K562 (cell line): ENCODE results near the gene CRYM. TPM values are rescaled to one million over a fixed set of nuclear protein-coding genes. Genes with fewer than 3 reads are reported as not detected.

Experiments used
- ATAC-seq: fragments of 200-7000 bp; cut with Tn5 transposase; 3 replicates; pipeline ENCODE4 v1.9.1; 2020; ENCODE audit warnings: moderate library complexity
- BruUV-seq: library from RNA; stranded (reverse); fragments of 400-500 nt; replicated peaks from 2 replicates; lab custom pipeline; 2021; lab: Mats Ljungman, UMichigan
- CTCF ChIA-PET: fragments of 300-600 bp; formaldehyde crosslinking; extraction: SDS; loops from one replicate; lab custom pipeline; 2021; ENCODE audit warnings: low intra/inter-chr PET ratio; lab: Yijun Ruan, JAX
- POLR2A ChIA-PET: fragments of 300-600, 350-650 bp; sonication (Branson Sonifier 250); formaldehyde crosslinking; extraction: SDS; loops from one replicate; lab custom pipeline; 2021; ENCODE audit warnings: antibody characterized with exemption, inconsistent platforms; lab: Yijun Ruan, JAX
- DNase-seq, 4 experiments: peaks; one replicate each; pipeline versions ENCODE4 v3.0.0 to v3.0.0-alpha.2; 2011 to 2018; ENCODE audit warnings: low spot score in 3 of 4, mixed read lengths in 3 of 4; ENCODE audit errors: extremely low read depth in 1 of 4
- FAIRE-seq: peaks from 2 replicates; lab custom pipeline; 2011; peaks lifted over from hg19 to GRCh38; lab: Jason Lieb, UNC
- H2AFZ ChIP-seq: 2 replicates; pipeline ENCODE4 v1.6.0; 2011; ENCODE audit warnings: low read depth, low read length, control low read depth, inconsistent platforms
- H3K27ac ChIP-seq: fragments of 200-600 bp; 3 replicates; pipeline ENCODE4 v1.8.0; 2011; ENCODE audit warnings: low read depth, mild to moderate bottlenecking, control low read depth, inconsistent platforms, low read length, moderate library complexity, mixed read lengths; ENCODE audit errors: extremely low read depth
- H3K27me3 ChIP-seq, 2 experiments: fragments of 300-600 bp in 1 of 2; 2 replicates in 1 of 2; 3 replicates in 1 of 2; pipeline versions ENCODE4 v1.6.0 to v1.8.0; 2011; ENCODE audit warnings: inconsistent platforms in 2 of 2, low read length in 2 of 2, mild to moderate bottlenecking in 1 of 2, mixed read lengths in 1 of 2, moderate library complexity in 1 of 2; ENCODE audit not compliant: control insufficient read depth in 2 of 2, insufficient read depth in 2 of 2
- H3K36me3 ChIP-seq: fragments of 300-600 bp; 3 replicates; pipeline ENCODE4 v1.8.0; 2011; ENCODE audit warnings: mild to moderate bottlenecking, low read length, inconsistent platforms; ENCODE audit not compliant: control insufficient read depth, insufficient read depth
- H3K4me1 ChIP-seq, 2 experiments: fragments of 200-600 bp in 1 of 2; replicated peaks in 1 of 2; 2 replicates in 1 of 2; 3 replicates in 1 of 2; pipeline versions ENCODE4 v1.5.1 to v1.8.0; 2011; ENCODE audit warnings: inconsistent platforms in 2 of 2, low read length in 2 of 2, mild to moderate bottlenecking in 1 of 2, mixed read lengths in 1 of 2, moderate library complexity in 1 of 2; ENCODE audit not compliant: control insufficient read depth in 2 of 2, insufficient read depth in 2 of 2
- H3K4me2 ChIP-seq: 2 replicates; pipeline ENCODE4 v1.6.1; 2011; ENCODE audit warnings: low read length, control low read depth, inconsistent platforms, mixed read lengths; ENCODE audit not compliant: insufficient read depth
- H3K4me3 ChIP-seq: fragments of 200-600 bp; sonication (generic), shearing (Covaris generic); 2 replicates; pipeline ENCODE4 v1.5.1; 2016; ENCODE audit warnings: control low read depth, inconsistent platforms
- H3K79me2 ChIP-seq: fragments of 200-600 bp; 3 replicates; pipeline ENCODE4 v1.8.0; 2011; ENCODE audit warnings: low read length, inconsistent platforms; ENCODE audit not compliant: control insufficient read depth, insufficient read depth
- H3K9ac ChIP-seq, 2 experiments: 2 replicates each; pipeline versions ENCODE4 v1.6.0 to v1.6.1; 2011; ENCODE audit warnings: low read depth in 2 of 2, low read length in 2 of 2, control low read depth in 1 of 2, inconsistent platforms in 1 of 2, mild to moderate bottlenecking in 1 of 2, mixed read lengths in 1 of 2; ENCODE audit not compliant: insufficient read depth in 1 of 2
- H3K9me1 ChIP-seq: one replicate; pipeline ENCODE4 v1.6.0; 2011; ENCODE audit warnings: inconsistent platforms, mild to moderate bottlenecking, low read length, moderate library complexity; ENCODE audit not compliant: control insufficient read depth, insufficient read depth
- H3K9me3 ChIP-seq: replicated peaks from 2 replicates; pipeline ENCODE4 v1.5.1; 2011; ENCODE audit warnings: low read depth, low read length, inconsistent platforms; ENCODE audit not compliant: control insufficient read depth, insufficient read depth
- H4K20me1 ChIP-seq: replicated peaks from 2 replicates; pipeline ENCODE4 v1.6.1; 2011; ENCODE audit warnings: low read length, inconsistent platforms, mixed read lengths; ENCODE audit not compliant: control insufficient read depth, insufficient read depth
- FOXP1 ChIP-seq: sonication (generic); formaldehyde crosslinking; IDR thresholded peaks from 2 replicates; pipeline ENCODE4 v1.8.0; 2022; ENCODE audit warnings: mild to moderate bottlenecking, missing genetic modification reagents
- HEY1 ChIP-seq: fragments of 250-450 bp; sonication (Bioruptor Pico); IDR thresholded peaks from 2 replicates; pipeline ENCODE4 v1.5.0; 2020; ENCODE audit warnings: mild to moderate bottlenecking, moderate library complexity, borderline replicate concordance
- MAZ ChIP-seq, 2 experiments: fragments of 450-650 bp in 1 of 2; sonication (generic) in 1 of 2; formaldehyde crosslinking; IDR thresholded peaks in 1 of 2; conservative IDR thresholded peaks in 1 of 2; 2 replicates each; pipeline versions ENCODE4 v1.4.0 to v1.5.0; 2020; ENCODE audit warnings: mild to moderate bottlenecking in 1 of 2, missing genetic modification reagents in 1 of 2
- MTA2 ChIP-seq: fragments of 450-650 bp; IDR thresholded peaks from 2 replicates; pipeline ENCODE4 v1.6.1; 2016; ENCODE audit warnings: low read depth
- POLR2A ChIP-seq: fragments of 450-650 bp; conservative IDR thresholded peaks from 2 replicates; pipeline ENCODE4 v1.6.1; 2016
- RAD21 ChIP-seq, 2 experiments: fragments of 250-450 bp in 1 of 2; fragments of 450-650 bp in 1 of 2; sonication (Bioruptor Pico) in 1 of 2; formaldehyde crosslinking in 1 of 2; IDR thresholded peaks in 1 of 2; conservative IDR thresholded peaks in 1 of 2; 2 replicates each; pipeline versions ENCODE4 v1.4.0 to v1.8.0; 2020 to 2022; ENCODE audit warnings: mild to moderate bottlenecking in 2 of 2, moderate library complexity in 1 of 2
- RB1 ChIP-seq: fragments of 450-650 bp; IDR thresholded peaks from 2 replicates; pipeline ENCODE4 v1.6.1; 2017; ENCODE audit warnings: low read depth, mild to moderate bottlenecking
- RBM34 ChIP-seq: fragments of 200-400 bp; formaldehyde crosslinking; IDR thresholded peaks from 2 replicates; pipeline ENCODE4 v1.6.1; 2018; ENCODE audit warnings: low read length, borderline replicate concordance; ENCODE audit not compliant: insufficient read depth
- TRIM24 ChIP-seq, 2 experiments: fragments of 450-650 bp; IDR thresholded peaks; 2 replicates each; pipeline ENCODE4 v1.6.1; 2016
- ZFX ChIP-seq: sonication (generic); formaldehyde crosslinking; IDR thresholded peaks from 2 replicates; pipeline ENCODE4 v1.8.0; 2022; ENCODE audit warnings: mild to moderate bottlenecking, missing genetic modification reagents, moderate library complexity
- WGBS: fragments of 100-300 bp; shearing (Covaris generic); methylation state at CpG from one replicate; pipeline ENCODE4 v1.1.6; 2016; ENCODE audit warnings: low coverage, mixed read lengths; ENCODE audit not compliant: insufficient coverage; ENCODE audit errors: missing lambda C conversion rate; 5-methylcytosine and 5-hydroxymethylcytosine counted together
- in situ Hi-C: fragments of 300-500 bp; cut with MboI; formaldehyde crosslinking; loops from 4 replicates; pipeline ENCODE4 v1.15.0; 2018; ENCODE audit warnings: inconsistent platforms, mixed read lengths
- intact Hi-C: fragments of 100-400 bp; cut with micrococcal nuclease; formaldehyde crosslinking; loops from 2 replicates; pipeline ENCODE4 v1.14.2; 2022
- polyA plus RNA-seq, 8 experiments: library from polyadenylated mRNA; depleted of rRNA in 4 of 8; stranded (reverse) in 5 of 8; unstranded in 3 of 8; fragments of >200 nt; fragmentation: Nextera tagmentation in 2 of 8; fragmentation: Illumina TruSeq in 1 of 8; extraction: Ambion mirVana in 2 of 8; extraction: Trizol in 1 of 8; gene quantifications; 2 replicates each; pipeline versions ENCODE4 v1.2.1 to v1.2.3, GENCODE V29; 2011 to 2014; ENCODE audit warnings: inconsistent platforms in 1 of 8, missing spikeins in 1 of 8
- total RNA-seq, 7 experiments: library from RNA; depleted of rRNA in 6 of 7; stranded (reverse); fragments of >200 nt in 6 of 7; fragmentation: Illumina TruSeq in 2 of 7; extraction: Trizol in 2 of 7; gene quantifications; 2 replicates each; pipeline versions ENCODE4 v1.2.1 to v1.2.3, GENCODE V29; 2011 to 2021; ENCODE audit warnings: low replicate concordance in 1 of 7
- TF ChIP-seq, protein P1 (sequence below): fragments of 450-650 bp; IDR thresholded peaks from 2 replicates; pipeline ENCODE4 v1.6.1; 2017; ENCODE audit warnings: mild to moderate bottlenecking, moderate library complexity
- TF ChIP-seq, protein P2 (sequence below), 2 experiments: fragments of 450-650 bp in 1 of 2; sonication (generic) in 1 of 2; formaldehyde crosslinking in 1 of 2; IDR thresholded peaks in 1 of 2; conservative IDR thresholded peaks in 1 of 2; 2 replicates each; pipeline versions ENCODE4 v1.6.1 to v1.8.1; 2016 to 2023; ENCODE audit warnings: mild to moderate bottlenecking in 2 of 2, moderate library complexity in 2 of 2, inconsistent platforms in 1 of 2, missing genetic modification reagents in 1 of 2

CRYM gene
- total and polyA plus RNA-seq, 9 of the 15 experiments (the other 6 are each of a cell fraction or from before 2014, with no cell fraction given), result 0.08 to 0.98 (median 0.47) TPM

DNA sequence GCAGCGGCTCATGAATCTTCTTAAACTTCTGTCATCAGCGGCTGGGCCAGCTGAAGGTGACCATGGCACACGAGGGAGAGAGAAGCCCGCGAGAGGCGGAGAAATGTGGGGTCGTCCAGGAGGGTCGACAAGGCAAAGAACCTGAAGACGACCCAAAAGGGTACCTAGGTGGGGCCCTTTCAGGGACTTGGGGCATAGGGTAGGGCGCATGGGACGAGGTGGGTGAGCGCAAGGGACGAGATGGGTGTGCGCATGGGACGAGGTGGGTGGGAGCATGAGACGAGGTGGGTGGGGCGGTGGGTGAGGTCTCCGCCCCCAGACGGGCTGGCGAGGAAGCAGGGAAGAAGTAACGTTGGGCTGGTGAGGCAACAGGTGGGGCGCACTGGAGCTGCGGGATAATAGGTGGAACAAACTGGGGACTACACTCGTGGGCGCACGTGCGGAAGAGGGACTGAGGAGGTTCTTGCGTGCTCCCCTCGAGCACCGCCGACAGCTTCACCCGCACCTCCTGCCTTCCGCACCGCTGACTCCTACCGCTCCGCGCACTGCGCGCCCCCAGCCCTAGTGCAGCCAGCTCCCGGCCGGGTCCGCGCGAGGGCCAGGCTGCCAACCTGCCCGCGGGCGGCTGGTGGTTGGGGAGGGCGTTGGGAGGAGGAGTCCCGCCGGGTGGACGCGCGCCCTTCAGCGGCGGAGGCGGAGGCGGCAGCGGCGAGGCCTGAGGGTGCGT, 23.2 kb upstream of the CRYM start:
- intact Hi-C loops, result loop anchor here (5.0 to 10.0 kb wide), 2 partner anchors 251 to 447 kb away; no protein-coding TSS in a partner anchor
- CTCF ChIA-PET, result interaction anchor here (0.8 to 1.7 kb wide), 5 partner anchors 87 to 451 kb away, joined by 3 to 22 read pairs (median 5); partner anchors contain the start of gene LDAF1
- ATAC-seq (peak; percentile 88), FAIRE-seq (peak; percentile 67), DNase-seq (peak; percentile 85 to 90 (median 88))
- Histone ChIP-seq H3K4me3 (peak overlapping the region; percentile 60), H2AFZ (peak overlapping the region; percentile 95), H3K9ac (peak overlapping the region; percentile 53 to 89), H4K20me1 (no peaks in the 10 kb centered on the region), H3K27me3 (no peaks in the 10 kb centered on the region), H3K79me2 (no peaks in the 10 kb centered on the region), H3K36me3 (no peaks in the 10 kb centered on the region), H3K9me3 (no peaks in the 10 kb centered on the region), H3K4me2 (peak overlapping the region; percentile 90), H3K27ac (peak overlapping the region; percentile 43), H3K9me1 (no peaks in the 10 kb centered on the region), H3K4me1 (peaks cover 13% of the 10 kb centered on the region in 2 experiments; a peak in 4 of 5 replicates)
- BruUV-seq, result no TSS peak
- POLR2A ChIA-PET, result interaction anchor here (0.6 to 1.7 kb wide), 11 partner anchors 22 to 1397 kb away, joined by 3 to 5 read pairs (median 3); no protein-coding TSS in a partner anchor
- under 1% methylated on average over 38 of the region's 60 CpGs for WGBS
- in situ Hi-C loops, result loop anchor here (25.0 kb wide), 1 partner anchor 261 kb away; no protein-coding TSS in a partner anchor
- TF ChIP-seq, protein P1, sequence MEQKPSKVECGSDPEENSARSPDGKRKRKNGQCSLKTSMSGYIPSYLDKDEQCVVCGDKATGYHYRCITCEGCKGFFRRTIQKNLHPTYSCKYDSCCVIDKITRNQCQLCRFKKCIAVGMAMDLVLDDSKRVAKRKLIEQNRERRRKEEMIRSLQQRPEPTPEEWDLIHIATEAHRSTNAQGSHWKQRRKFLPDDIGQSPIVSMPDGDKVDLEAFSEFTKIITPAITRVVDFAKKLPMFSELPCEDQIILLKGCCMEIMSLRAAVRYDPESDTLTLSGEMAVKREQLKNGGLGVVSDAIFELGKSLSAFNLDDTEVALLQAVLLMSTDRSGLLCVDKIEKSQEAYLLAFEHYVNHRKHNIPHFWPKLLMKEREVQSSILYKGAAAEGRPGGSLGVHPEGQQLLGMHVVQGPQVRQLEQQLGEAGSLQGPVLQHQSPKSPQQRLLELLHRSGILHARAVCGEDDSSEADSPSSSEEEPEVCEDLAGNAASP, result no peak
- TF ChIP-seq, protein P2, sequence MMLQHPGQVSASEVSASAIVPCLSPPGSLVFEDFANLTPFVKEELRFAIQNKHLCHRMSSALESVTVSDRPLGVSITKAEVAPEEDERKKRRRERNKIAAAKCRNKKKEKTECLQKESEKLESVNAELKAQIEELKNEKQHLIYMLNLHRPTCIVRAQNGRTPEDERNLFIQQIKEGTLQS (IDR thresholded peaks at IDR 0.05), result 0 out of 2 replicates have a peak, but pooled peaks have one; percentile 24
- TF ChIP-seq, protein P2 (CRISPR knock-in tag; conservative IDR thresholded peaks at IDR 0.05), result no peak
- TF ChIP-seq ZFX (CRISPR knock-in tag), result peak; percentile 35; the same call in 1 of the 2 replicates
- no peak for TF ChIP-seq HEY1
- TF ChIP-seq POLR2A, result peak; percentile 78
- TF ChIP-seq FOXP1 (CRISPR knock-in tag), result 0 out of 2 replicates have a peak, but pooled peaks have one; percentile 45
- peak; percentile 65 to 83; a peak in 3 of 4 replicates for TF ChIP-seq MAZ (CRISPR knock-in tag; conservative IDR thresholded peaks at IDR 0.05 in 1 of 2, IDR thresholded peaks at IDR 0.05 in 1 of 2)
- peak; percentile 75 for TF ChIP-seq RB1
- 0 out of 2 replicates have a peak, but pooled peaks have one; percentile 58 for TF ChIP-seq RBM34
- 0 out of 2 replicates have a peak, but pooled peaks have one; percentile 11 for TF ChIP-seq MTA2
- peak in 1 of 2 experiments; percentile 38; a peak in 2 of 4 replicates for TF ChIP-seq TRIM24 (IDR thresholded peaks at IDR 0.05)
- TF ChIP-seq RAD21 (CRISPR knock-in tag; conservative IDR thresholded peaks at IDR 0.05 in 1 of 2, IDR thresholded peaks at IDR 0.05 in 1 of 2), result peak in 1 of 2 experiments; percentile 37; a peak in 2 of 4 replicates
